Tibial nerve (tissue), 4 donors: ENCODE measurements around the gene UFM1.

Experiments
- EP300 ChIP-seq, 2 donors: sonication (generic); formaldehyde crosslinking; IDR thresholded peaks; one replicate each; pipeline ENCODE4 v1.6.1; 2017; ENCODE audit warnings: antibody characterized with exemption in 2 of 2, mild to moderate bottlenecking in 1 of 2
- TF ChIP-seq, protein P1 (sequence below), 5 experiments: fragments of 200-600 bp in 3 of 5; fragments of 450-650 bp in 2 of 5; sonication (generic) in 3 of 5; IDR thresholded peaks; one replicate each; pipeline ENCODE4 v1.5.1; 2016 to 2019; ENCODE audit warnings: antibody characterized with exemption in 5 of 5, mild to moderate bottlenecking in 3 of 5, moderate library complexity in 2 of 5

DNA sequence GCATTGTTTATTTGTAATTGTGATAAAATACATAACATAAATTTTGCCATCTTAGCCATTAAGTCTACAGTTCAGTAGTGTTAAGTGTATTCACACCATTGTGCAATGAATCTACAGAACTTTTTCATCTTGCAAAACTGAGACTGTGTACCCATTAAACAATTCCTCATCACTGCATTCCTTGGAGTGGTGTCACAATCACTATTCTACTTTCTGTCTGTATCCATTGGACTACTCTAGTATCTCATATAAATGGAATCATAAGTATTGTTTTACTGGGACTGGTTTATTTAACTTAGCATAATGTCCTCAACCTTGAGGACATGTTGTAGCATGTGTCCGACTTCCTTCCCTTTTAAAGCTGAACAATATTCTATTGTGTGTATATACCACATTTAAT lies 36.8 kb downstream of the UFM1 start:
- TF ChIP-seq, protein P1, sequence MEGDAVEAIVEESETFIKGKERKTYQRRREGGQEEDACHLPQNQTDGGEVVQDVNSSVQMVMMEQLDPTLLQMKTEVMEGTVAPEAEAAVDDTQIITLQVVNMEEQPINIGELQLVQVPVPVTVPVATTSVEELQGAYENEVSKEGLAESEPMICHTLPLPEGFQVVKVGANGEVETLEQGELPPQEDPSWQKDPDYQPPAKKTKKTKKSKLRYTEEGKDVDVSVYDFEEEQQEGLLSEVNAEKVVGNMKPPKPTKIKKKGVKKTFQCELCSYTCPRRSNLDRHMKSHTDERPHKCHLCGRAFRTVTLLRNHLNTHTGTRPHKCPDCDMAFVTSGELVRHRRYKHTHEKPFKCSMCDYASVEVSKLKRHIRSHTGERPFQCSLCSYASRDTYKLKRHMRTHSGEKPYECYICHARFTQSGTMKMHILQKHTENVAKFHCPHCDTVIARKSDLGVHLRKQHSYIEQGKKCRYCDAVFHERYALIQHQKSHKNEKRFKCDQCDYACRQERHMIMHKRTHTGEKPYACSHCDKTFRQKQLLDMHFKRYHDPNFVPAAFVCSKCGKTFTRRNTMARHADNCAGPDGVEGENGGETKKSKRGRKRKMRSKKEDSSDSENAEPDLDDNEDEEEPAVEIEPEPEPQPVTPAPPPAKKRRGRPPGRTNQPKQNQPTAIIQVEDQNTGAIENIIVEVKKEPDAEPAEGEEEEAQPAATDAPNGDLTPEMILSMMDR (IDR thresholded peaks at IDR 0.05), result no peak
- TF ChIP-seq EP300 (IDR thresholded peaks at IDR 0.05), result no peak
